GM12878 (cell line): ENCODE results near the gene COX6B1. TPM values are rescaled to one million over a fixed set of nuclear protein-coding genes. Genes with fewer than 3 reads are reported as not detected.

Source experiments
- LARP7 ChIP-seq: fragments of 450-650 bp; IDR thresholded peaks from 2 replicates; pipeline ENCODE4 v1.6.1; 2017; ENCODE audit warnings: mild to moderate bottlenecking
- NBN ChIP-seq: fragments of 450-650 bp; IDR thresholded peaks from 2 replicates; pipeline ENCODE4 v1.6.1; 2016
- polyA plus RNA-seq, 11 experiments: library from polyadenylated mRNA; depleted of rRNA in 4 of 11; unstranded in 6 of 11; stranded (reverse) in 5 of 11; fragments of >200 nt; fragmentation: Nextera tagmentation in 4 of 11; fragmentation: Illumina TruSeq in 1 of 11; extraction: Ambion mirVana in 4 of 11; extraction: Trizol in 1 of 11; gene quantifications; 1 replicate in 1 of 11; 2 replicates in 10 of 11; pipeline versions ENCODE4 v1.2.1 to v1.2.3, GENCODE V29; 2011 to 2016; ENCODE audit warnings: inconsistent platforms in 2 of 11, missing spikeins in 2 of 11, low read depth in 1 of 11
- total RNA-seq, 4 experiments: library from RNA; depleted of rRNA in 3 of 4; stranded (reverse); fragments of >200 nt in 3 of 4; fragmentation: Illumina TruSeq in 1 of 4; extraction: Trizol in 1 of 4; gene quantifications; 2 replicates each; pipeline versions ENCODE4 v1.2.1 to v1.2.3, GENCODE V29; 2013 to 2021
- TF ChIP-seq, protein P1 (sequence below): fragments of 450-650 bp; IDR thresholded peaks from 2 replicates; pipeline ENCODE4 v1.6.1; 2018; ENCODE audit warnings: borderline replicate concordance, mild to moderate bottlenecking; ENCODE audit not compliant: partially characterized antibody
- TF ChIP-seq, protein P2 (sequence below): fragments of 150-350 bp; IDR thresholded peaks from 2 replicates; pipeline ENCODE4 v1.6.1; 2016; ENCODE audit warnings: low read depth, low read length
- TF ChIP-seq, protein P3 (sequence below): fragments of 450-650 bp; IDR thresholded peaks from 2 replicates; pipeline ENCODE4 v1.6.1; 2017; ENCODE audit warnings: mild to moderate bottlenecking, low read depth, inconsistent platforms; ENCODE audit not compliant: poor library complexity, severe bottlenecking

The COX6B1 gene
- total and polyA plus RNA-seq, 10 of the 15 experiments (the other 5 are each of a cell fraction or from before 2014, with no cell fraction given): 500 to 1,700 (median 862) TPM

DNA sequence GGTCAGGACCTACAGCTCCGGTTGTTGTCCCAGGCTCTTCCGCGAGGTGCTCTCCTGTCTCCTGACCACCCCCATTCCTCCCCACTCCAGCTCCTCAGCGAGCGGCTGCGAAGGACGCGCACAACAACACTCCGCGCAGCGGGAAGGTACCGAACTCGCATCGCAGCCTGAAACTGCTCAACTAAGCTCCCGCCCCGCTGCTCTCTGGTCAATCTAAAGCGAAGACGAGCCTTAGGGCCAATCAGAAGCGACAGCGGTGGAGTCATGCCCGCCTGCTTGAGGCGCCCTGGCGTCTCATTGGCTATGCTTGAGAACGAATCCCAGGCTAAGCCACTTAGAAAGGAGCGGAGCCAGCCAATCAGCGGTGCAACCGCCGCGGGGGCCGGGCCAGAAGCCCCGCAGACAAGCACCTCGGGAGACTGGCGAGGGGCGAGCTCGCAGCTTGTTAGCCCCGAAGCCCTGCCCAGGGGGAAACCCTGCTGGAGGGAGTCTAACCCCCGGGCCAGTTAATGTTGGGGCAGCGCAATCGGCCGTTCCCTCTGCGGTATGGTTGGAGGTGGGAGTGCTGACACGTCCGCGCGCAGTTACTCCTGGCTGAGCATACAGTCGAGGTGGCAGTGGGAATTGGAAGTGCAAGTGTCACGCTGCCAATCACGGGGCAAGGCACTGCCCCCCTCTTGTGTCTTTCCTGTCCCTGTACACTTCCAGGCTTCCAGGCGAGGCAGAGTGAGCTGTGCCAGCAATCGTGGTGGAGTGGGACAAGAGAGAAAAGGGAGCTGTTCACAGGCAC, 54.3 kb downstream of the COX6B1 start (continued):
- TF ChIP-seq, protein P1, sequence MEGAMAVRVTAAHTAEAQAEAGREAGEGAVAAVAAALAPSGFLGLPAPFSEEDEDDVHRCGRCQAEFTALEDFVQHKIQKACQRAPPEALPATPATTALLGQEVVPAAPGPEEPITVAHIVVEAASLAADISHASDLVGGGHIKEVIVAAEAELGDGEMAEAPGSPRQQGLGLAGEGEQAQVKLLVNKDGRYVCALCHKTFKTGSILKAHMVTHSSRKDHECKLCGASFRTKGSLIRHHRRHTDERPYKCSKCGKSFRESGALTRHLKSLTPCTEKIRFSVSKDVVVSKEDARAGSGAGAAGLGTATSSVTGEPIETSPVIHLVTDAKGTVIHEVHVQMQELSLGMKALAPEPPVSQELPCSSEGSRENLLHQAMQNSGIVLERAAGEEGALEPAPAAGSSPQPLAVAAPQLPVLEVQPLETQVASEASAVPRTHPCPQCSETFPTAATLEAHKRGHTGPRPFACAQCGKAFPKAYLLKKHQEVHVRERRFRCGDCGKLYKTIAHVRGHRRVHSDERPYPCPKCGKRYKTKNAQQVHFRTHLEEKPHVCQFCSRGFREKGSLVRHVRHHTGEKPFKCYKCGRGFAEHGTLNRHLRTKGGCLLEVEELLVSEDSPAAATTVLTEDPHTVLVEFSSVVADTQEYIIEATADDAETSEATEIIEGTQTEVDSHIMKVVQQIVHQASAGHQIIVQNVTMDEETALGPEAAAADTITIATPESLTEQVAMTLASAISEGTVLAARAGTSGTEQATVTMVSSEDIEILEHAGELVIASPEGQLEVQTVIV: peak; percentile 12
- TF ChIP-seq LARP7 (peak; percentile 40; the same call in 1 of the 2 replicates), NBN (peak; percentile 79)
- TF ChIP-seq, protein P2, sequence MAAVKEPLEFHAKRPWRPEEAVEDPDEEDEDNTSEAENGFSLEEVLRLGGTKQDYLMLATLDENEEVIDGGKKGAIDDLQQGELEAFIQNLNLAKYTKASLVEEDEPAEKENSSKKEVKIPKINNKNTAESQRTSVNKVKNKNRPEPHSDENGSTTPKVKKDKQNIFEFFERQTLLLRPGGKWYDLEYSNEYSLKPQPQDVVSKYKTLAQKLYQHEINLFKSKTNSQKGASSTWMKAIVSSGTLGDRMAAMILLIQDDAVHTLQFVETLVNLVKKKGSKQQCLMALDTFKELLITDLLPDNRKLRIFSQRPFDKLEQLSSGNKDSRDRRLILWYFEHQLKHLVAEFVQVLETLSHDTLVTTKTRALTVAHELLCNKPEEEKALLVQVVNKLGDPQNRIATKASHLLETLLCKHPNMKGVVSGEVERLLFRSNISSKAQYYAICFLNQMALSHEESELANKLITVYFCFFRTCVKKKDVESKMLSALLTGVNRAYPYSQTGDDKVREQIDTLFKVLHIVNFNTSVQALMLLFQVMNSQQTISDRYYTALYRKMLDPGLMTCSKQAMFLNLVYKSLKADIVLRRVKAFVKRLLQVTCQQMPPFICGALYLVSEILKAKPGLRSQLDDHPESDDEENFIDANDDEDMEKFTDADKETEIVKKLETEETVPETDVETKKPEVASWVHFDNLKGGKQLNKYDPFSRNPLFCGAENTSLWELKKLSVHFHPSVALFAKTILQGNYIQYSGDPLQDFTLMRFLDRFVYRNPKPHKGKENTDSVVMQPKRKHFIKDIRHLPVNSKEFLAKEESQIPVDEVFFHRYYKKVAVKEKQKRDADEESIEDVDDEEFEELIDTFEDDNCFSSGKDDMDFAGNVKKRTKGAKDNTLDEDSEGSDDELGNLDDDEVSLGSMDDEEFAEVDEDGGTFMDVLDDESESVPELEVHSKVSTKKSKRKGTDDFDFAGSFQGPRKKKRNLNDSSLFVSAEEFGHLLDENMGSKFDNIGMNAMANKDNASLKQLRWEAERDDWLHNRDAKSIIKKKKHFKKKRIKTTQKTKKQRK: peak; percentile 96
- TF ChIP-seq, protein P3, sequence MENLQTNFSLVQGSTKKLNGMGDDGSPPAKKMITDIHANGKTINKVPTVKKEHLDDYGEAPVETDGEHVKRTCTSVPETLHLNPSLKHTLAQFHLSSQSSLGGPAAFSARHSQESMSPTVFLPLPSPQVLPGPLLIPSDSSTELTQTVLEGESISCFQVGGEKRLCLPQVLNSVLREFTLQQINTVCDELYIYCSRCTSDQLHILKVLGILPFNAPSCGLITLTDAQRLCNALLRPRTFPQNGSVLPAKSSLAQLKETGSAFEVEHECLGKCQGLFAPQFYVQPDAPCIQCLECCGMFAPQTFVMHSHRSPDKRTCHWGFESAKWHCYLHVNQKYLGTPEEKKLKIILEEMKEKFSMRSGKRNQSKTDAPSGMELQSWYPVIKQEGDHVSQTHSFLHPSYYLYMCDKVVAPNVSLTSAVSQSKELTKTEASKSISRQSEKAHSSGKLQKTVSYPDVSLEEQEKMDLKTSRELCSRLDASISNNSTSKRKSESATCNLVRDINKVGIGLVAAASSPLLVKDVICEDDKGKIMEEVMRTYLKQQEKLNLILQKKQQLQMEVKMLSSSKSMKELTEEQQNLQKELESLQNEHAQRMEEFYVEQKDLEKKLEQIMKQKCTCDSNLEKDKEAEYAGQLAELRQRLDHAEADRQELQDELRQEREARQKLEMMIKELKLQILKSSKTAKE: peak; percentile 97
